Esophagus muscularis mucosa (tissue), 4 donors: Measurements from ENCODE around the gene STK10.

Source experiments
- EP300 ChIP-seq: sonication (generic); formaldehyde crosslinking; IDR thresholded peaks from one replicate; pipeline ENCODE4 v1.6.1; 2017; ENCODE audit warnings: antibody characterized with exemption
- POLR2A ChIP-seq: fragments of 450-650 bp; IDR thresholded peaks from one replicate; pipeline ENCODE4 v1.6.1; 2017; ENCODE audit warnings: antibody characterized with exemption, moderate library complexity, mild to moderate bottlenecking, low read depth
- POLR2AphosphoS5 ChIP-seq, 2 donors: sonication (generic); formaldehyde crosslinking; IDR thresholded peaks; one replicate each; pipeline ENCODE4 v1.6.1; 2017; ENCODE audit warnings: antibody characterized with exemption in 2 of 2
- TF ChIP-seq, protein P1 (sequence below), 3 experiments: fragments of 200-600 bp in 2 of 3; fragments of 450-650 bp in 1 of 3; sonication (generic) in 2 of 3; IDR thresholded peaks; one replicate each; pipeline ENCODE4 v1.5.1; 2017 to 2019; ENCODE audit warnings: antibody characterized with exemption in 3 of 3, mild to moderate bottlenecking in 2 of 3, moderate library complexity in 1 of 3

DNA sequence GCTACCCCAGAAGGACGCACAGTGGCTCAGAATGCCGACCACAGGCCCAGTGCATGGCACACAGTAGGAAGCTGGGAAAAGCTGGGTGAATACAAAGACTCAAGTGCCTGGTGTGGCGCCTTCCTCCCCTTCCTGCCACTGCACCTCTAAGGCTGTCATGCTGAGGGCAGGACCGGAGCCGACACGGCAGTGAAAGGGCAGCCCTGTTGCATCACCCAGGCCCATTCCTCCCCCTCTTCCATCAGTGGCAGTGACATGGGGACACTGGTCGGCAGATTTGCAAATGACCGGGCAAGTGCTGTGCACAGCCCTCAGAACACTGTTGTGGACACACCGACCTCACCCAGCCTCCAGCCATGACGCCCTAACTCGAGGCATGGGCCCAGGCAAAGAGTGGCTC is 84.0 kb downstream of the STK10 start:
- no peak for TF ChIP-seq POLR2AphosphoS5 (IDR thresholded peaks at IDR 0.05)
- TF ChIP-seq, protein P1, sequence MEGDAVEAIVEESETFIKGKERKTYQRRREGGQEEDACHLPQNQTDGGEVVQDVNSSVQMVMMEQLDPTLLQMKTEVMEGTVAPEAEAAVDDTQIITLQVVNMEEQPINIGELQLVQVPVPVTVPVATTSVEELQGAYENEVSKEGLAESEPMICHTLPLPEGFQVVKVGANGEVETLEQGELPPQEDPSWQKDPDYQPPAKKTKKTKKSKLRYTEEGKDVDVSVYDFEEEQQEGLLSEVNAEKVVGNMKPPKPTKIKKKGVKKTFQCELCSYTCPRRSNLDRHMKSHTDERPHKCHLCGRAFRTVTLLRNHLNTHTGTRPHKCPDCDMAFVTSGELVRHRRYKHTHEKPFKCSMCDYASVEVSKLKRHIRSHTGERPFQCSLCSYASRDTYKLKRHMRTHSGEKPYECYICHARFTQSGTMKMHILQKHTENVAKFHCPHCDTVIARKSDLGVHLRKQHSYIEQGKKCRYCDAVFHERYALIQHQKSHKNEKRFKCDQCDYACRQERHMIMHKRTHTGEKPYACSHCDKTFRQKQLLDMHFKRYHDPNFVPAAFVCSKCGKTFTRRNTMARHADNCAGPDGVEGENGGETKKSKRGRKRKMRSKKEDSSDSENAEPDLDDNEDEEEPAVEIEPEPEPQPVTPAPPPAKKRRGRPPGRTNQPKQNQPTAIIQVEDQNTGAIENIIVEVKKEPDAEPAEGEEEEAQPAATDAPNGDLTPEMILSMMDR (IDR thresholded peaks at IDR 0.05): no peak
- TF ChIP-seq POLR2A: no peak
- no peak for TF ChIP-seq EP300
